Pancreas (tissue), 10 donors: ENCODE measurements around the gene PPP1R1C. TPM values are rescaled to one million over a fixed set of nuclear protein-coding genes. Genes with fewer than 3 reads are reported as not detected.
A peak's percentile ranks its signal among the peaks of the same experiment; 100 is the strongest.
"Not testable (repeated sequence)": the region's sequence is repeated elsewhere in the genome, so short reads cannot be mapped to it uniquely, and the experiment has no call there.

ENCODE experiments used
- ATAC-seq, 4 donors: fragments of 200-7000 bp; cut with Tn5 transposase; one replicate each; pipeline versions ENCODE4 v1.8.0 to v1.9.1; 2020; ENCODE audit warnings: mild to moderate bottlenecking in 4 of 4, moderate library complexity in 4 of 4
- DNase-seq, 6 donors: peaks; one replicate each; pipeline ENCODE4 v3.0.0-alpha.2; 2020
- FAIRE-seq: peaks from 2 replicates; lab custom pipeline; 2012; peaks lifted over from hg19 to GRCh38; lab: Jason Lieb, UNC
- H3K27ac ChIP-seq, 4 donors: fragments of 200-600 bp; sonication (generic); 1 replicate in 3 of 4; 2 replicates in 1 of 4; pipeline versions ENCODE4 v1.5.0 to v1.8.0; 2020
- H3K27me3 ChIP-seq, 4 donors: fragments of 200-600 bp; one replicate each; pipeline ENCODE4 v1.8.0; 2021
- H3K36me3 ChIP-seq, 3 donors: fragments of 200-600 bp; sonication (generic) in 1 of 3; one replicate each; pipeline versions ENCODE4 v1.5.0 to v1.8.0; 2020 to 2021
- H3K4me1 ChIP-seq, 3 donors: fragments of 200-600 bp; one replicate each; pipeline ENCODE4 v1.8.0; 2021
- H3K4me3 ChIP-seq, 4 donors: fragments of 200-600 bp; sonication (generic) in 2 of 4; one replicate each; pipeline versions ENCODE4 v1.5.0 to v1.8.0; 2020 to 2021
- H3K9me3 ChIP-seq, 4 donors: fragments of 200-600 bp; one replicate each; pipeline ENCODE4 v1.8.0; 2021
- WGBS, 2 donors: extraction: QIAGEN DNeasy Blood & Tissue Kit; methylation state at CpG; one replicate each; pipeline ENCODE4 v1.1.7; 2013; 5-methylcytosine and 5-hydroxymethylcytosine counted together
- intact Hi-C, 3 donors: fragments of 100-400 bp; cut with DNase I; formaldehyde crosslinking; loops; one replicate each; pipeline versions ENCODE4 v1.11.1 to v1.14.2; 2022
- polyA plus RNA-seq, 2 donors: library from polyadenylated mRNA; stranded (reverse); fragments of 200-250 nt; gene quantifications; one replicate each; pipeline ENCODE4 v1.2.3, GENCODE V29; 2013
- total RNA-seq, 6 donors: library from RNA; stranded (reverse); fragmentation: NEBNext Ultra II Directional in 4 of 6; extraction: Animal tissue kit (Norgen Biotek cat#: 25700) in 4 of 6; gene quantifications; one replicate each; pipeline versions ENCODE4 v1.2.1 to v1.2.4, GENCODE V29; 2021 to 2023
- TF ChIP-seq, protein P1 (sequence below), 4 donors: fragments of 200-600 bp; sonication (generic) in 3 of 4; IDR thresholded peaks; one replicate each; pipeline versions ENCODE4 v1.5.0 to v1.8.0; 2021; ENCODE audit warnings: antibody characterized with exemption in 4 of 4
- donor health status: healthy with polysubstance abuse.
- donor health status: DM: no; HTN: no; CAD: no; lungs with moderate emphysema.
- donor health status: DM: no; HTN: no; CAD: no.
- donor health status: control.
- donor health status: control.
- donor health status: Bipolar disorder and iron deficiency.
- donor health status: DM: yes; HTN: yes; CAD: no.
- donor health status: DM: no; HTN: no; CAD: no.
- donor health status: DM: no; HTN: no; CAD: no.
- donor health status: DM: yes; HTN: yes; CAD: no.

Gene PPP1R1C
- total and polyA plus RNA-seq, 8 donors = 0.20 to 2.4 (median 0.73) TPM

DNA sequence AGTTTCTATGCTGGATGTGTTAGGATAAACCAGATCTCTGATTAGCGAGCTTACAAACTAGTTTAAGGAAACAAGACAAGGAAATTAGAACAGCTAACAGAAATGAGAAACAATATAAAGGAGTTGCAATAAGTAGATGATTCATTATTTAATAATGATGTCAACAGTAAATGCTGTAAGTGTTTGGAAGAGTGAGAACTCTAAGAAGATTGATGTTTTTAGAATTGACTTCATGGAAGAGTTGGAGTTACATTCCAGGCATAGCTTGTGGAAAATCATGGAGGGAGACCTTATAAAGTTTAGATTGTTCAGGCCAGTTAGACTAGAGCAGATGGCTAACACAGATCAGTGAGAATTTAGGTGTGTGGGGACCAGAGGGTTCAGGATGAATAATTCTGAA is 32.6 kb downstream of the PPP1R1C start:
- DNase-seq = no peak
- 62 to 72% methylated on average over 1 of the region's 1 CpG for WGBS, 2 donors
- FAIRE-seq = no peak
- H3K27me3 ChIP-seq = no peaks in the 10 kb centered on the region
- TF ChIP-seq, protein P1, sequence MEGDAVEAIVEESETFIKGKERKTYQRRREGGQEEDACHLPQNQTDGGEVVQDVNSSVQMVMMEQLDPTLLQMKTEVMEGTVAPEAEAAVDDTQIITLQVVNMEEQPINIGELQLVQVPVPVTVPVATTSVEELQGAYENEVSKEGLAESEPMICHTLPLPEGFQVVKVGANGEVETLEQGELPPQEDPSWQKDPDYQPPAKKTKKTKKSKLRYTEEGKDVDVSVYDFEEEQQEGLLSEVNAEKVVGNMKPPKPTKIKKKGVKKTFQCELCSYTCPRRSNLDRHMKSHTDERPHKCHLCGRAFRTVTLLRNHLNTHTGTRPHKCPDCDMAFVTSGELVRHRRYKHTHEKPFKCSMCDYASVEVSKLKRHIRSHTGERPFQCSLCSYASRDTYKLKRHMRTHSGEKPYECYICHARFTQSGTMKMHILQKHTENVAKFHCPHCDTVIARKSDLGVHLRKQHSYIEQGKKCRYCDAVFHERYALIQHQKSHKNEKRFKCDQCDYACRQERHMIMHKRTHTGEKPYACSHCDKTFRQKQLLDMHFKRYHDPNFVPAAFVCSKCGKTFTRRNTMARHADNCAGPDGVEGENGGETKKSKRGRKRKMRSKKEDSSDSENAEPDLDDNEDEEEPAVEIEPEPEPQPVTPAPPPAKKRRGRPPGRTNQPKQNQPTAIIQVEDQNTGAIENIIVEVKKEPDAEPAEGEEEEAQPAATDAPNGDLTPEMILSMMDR (IDR thresholded peaks at IDR 0.05) = no peak
- ATAC-seq = no peak
- H3K4me1 ChIP-seq = no peaks in the 10 kb centered on the region
- H3K4me3 ChIP-seq = no peak overlapping the region
- H3K27ac ChIP-seq = no peak overlapping the region
- H3K36me3 ChIP-seq = no peaks in the 10 kb centered on the region
- no peaks in the 10 kb centered on the region for H3K9me3 ChIP-seq
- intact Hi-C loops = no loop called here

DNA sequence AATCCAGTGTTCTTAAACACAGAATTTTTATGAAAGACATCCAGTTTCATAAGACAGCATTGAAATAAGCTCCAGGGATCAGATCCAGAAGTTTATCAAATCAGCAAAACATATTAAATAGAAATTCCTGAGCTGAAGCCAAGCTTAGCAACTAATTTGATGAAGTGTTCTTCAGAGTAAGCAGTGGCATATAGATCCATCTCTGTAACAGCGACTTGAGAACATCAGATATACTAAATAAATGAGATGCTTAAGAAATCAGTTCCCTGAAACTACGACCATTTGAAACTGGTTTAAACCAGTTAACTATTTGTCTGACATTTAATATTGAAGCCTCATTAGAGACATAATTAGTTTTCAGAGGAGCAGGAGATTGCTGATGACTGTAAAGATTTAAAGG is 34.1 kb downstream of the PPP1R1C start:
- WGBS, 2 donors = 58 to 63% methylated on average over 2 of the region's 2 CpGs
- H3K27ac ChIP-seq = no peak overlapping the region
- ATAC-seq (no peak), DNase-seq (no peak), FAIRE-seq (no peak)
- H3K36me3 ChIP-seq = no peaks in the 10 kb centered on the region
- intact Hi-C loops = no loop called here
- no peaks in the 10 kb centered on the region for H3K4me1 ChIP-seq
- no peak overlapping the region for H3K4me3 ChIP-seq
- TF ChIP-seq, protein P1 (IDR thresholded peaks at IDR 0.05) = no peak
- H3K27me3 ChIP-seq = no peaks in the 10 kb centered on the region
- H3K9me3 ChIP-seq = peaks cover 0 to 4% (median 0%) of the 10 kb centered on the region in 4 donors

DNA sequence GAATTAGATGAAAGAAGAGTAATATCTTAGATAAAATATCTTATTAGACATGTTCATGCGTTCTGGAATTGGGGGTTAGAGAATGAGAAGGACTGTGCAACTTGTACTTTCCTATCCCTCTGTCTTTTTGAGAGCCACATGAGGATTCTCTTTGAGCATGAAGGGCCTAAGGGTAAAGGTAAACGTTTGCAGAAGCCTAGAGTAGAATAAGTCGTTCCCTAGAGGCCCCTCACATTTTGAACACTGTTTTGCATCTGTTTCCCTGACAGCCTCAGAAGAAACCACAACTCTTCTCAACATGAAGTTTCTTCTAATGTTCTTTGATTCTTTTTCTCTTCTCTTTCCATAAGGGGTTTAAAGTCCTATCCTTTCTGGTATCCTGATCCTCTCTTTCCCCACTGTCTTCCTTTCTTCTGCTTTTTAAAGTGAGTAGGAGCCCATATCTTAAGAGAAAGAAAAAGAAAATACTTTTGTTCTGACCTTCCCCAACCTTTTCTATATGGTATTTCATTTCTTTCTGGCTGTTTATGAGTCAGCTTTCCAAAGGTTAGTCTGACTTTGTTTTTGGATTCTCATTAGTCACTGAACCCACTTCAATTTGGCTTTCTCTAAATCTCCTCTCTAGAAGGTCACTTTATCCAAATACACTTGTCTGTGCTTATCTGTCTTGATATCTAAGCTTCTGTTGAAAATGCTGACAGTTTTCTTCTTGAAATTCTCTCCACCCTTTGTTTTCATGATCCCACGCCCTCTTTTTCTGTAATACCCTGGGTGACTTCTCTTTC is 34.8 kb downstream of the PPP1R1C start:
- Histone ChIP-seq H3K4me1 (no peaks in the 10 kb centered on the region), H3K27me3 (no peaks in the 10 kb centered on the region), H3K36me3 (no peaks in the 10 kb centered on the region), H3K9me3 (peaks cover 0 to 4% (median 0%) of the 10 kb centered on the region in 4 donors), H3K4me3 (no peak overlapping the region), H3K27ac (no peak overlapping the region)
- ATAC-seq (no peak), FAIRE-seq (no peak), DNase-seq (no peak)
- intact Hi-C loops = no loop called here
- TF ChIP-seq, protein P1 (IDR thresholded peaks at IDR 0.05) = no peak
- 57 to 58% methylated on average over 4 of the region's 4 CpGs for WGBS, 2 donors

DNA sequence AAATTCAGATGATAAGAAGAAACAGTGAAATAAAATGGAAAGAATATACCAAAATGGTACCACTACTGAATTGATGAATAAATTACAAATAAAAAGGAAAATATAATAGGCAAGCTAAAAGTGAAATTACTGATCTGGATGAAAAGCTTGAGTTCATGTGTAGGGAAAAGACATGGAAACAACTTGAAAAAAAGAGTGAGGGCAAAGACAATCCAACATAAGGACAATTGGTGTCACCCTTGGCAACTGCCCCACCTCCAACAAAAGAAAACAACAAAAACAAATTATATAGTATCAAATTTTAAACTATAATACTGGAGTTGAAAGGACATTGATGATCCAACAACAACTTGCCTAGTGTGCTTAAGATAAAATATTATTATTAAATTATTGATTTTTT is 37.6 kb downstream of the PPP1R1C start:
- FAIRE-seq = no peak
- intact Hi-C loops = no loop called here

DNA sequence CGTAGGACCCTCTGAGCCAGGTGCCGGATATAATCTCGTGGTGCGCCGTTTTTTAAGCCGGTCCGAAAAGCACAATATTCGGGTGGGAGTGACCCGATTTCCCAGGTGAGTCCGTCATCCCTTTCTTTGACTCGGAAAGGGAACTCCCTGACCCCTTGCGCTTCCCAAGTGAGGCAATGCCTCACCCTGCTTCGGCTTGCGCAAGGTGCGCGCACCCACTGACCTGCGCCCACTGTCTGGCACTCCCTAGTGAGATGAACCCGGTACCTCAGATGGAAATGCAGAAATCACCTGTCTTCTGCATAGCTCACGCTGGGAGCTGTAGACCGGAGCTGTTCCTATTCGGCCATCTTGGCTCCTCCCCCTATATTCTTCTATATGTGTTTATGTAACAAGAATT is 45.2 kb downstream of the PPP1R1C start:
- intact Hi-C loops, H3K36me3 ChIP-seq, DNase-seq, H3K4me1 ChIP-seq, H3K9me3 ChIP-seq, H3K27me3 ChIP-seq, H3K27ac ChIP-seq, ATAC-seq, FAIRE-seq: not testable (repeated sequence)
- WGBS, 2 donors = 53 to 55% methylated on average over 20 to 21 of the region's 21 CpGs
- H3K4me3 ChIP-seq = peak overlapping the region in 1 of 4 donors; percentile 20

More for the DNA sequence above, 37.6 kb downstream of the PPP1R1C start:
- TF ChIP-seq, protein P1 (IDR thresholded peaks at IDR 0.05) = no peak
- Histone ChIP-seq H3K36me3 (no peaks in the 10 kb centered on the region), H3K4me1 (no peaks in the 10 kb centered on the region), H3K27ac (no peak overlapping the region), H3K27me3 (no peaks in the 10 kb centered on the region), H3K9me3 (peaks cover 0 to 4% (median 0%) of the 10 kb centered on the region in 4 donors), H3K4me3 (no peak overlapping the region)
- DNase-seq (no peak), ATAC-seq (no peak)
